H9 (cell line): ENCODE results near the gene PTBP3. TPM values are rescaled to one million over a fixed set of nuclear protein-coding genes. Genes with fewer than 3 reads are reported as not detected.

Experiments used
- DNase-seq: peaks from one replicate; pipeline ENCODE4 v3.0.0-alpha.2; 2017
- H2AFZ ChIP-seq: one replicate; pipeline ENCODE4 v1.6.1; 2013; ENCODE audit warnings: mild to moderate bottlenecking, low read length, control low read depth, moderate library complexity
- H2AK5ac ChIP-seq: 2 replicates; pipeline ENCODE4 v1.6.1; 2013; ENCODE audit warnings: low read length, control low read depth, mixed read lengths; ENCODE audit not compliant: insufficient read length
- H2BK120ac ChIP-seq: one replicate; pipeline ENCODE4 v1.6.1; 2013; ENCODE audit warnings: low read depth, mild to moderate bottlenecking, low read length, control low read depth, inconsistent platforms; ENCODE audit not compliant: poor library complexity, severe bottlenecking
- H2BK12ac ChIP-seq: 2 replicates; pipeline ENCODE4 v1.6.1; 2013; ENCODE audit warnings: low read length, control low read depth, mixed read lengths, low read depth; ENCODE audit not compliant: insufficient read length
- H2BK15ac ChIP-seq: 2 replicates; pipeline ENCODE4 v1.6.1; 2013; ENCODE audit warnings: low read depth, low read length, control low read depth
- H2BK20ac ChIP-seq: one replicate; pipeline ENCODE4 v1.6.1; 2013; ENCODE audit warnings: low read depth, mild to moderate bottlenecking, low read length, control low read depth, inconsistent platforms; ENCODE audit not compliant: poor library complexity, severe bottlenecking
- H2BK5ac ChIP-seq: 2 replicates; pipeline ENCODE4 v1.6.1; 2013; ENCODE audit warnings: low read length, control low read depth, mixed read lengths; ENCODE audit not compliant: insufficient read length
- H3K14ac ChIP-seq: 2 replicates; pipeline ENCODE4 v1.6.1; 2013; ENCODE audit warnings: low read length, control low read depth; ENCODE audit not compliant: insufficient read depth
- H3K18ac ChIP-seq: 2 replicates; pipeline ENCODE4 v1.6.1; 2013; ENCODE audit warnings: low read depth, mild to moderate bottlenecking, mixed read lengths, low read length, control low read depth; ENCODE audit not compliant: insufficient read length
- H3K23ac ChIP-seq: 2 replicates; pipeline ENCODE4 v1.6.1; 2013; ENCODE audit warnings: low read length, control low read depth, mixed read lengths, low read depth; ENCODE audit not compliant: insufficient read length
- H3K23me2 ChIP-seq: 2 replicates; pipeline ENCODE4 v1.6.1; 2013; ENCODE audit warnings: low read depth, mild to moderate bottlenecking, mixed read lengths, low read length, control low read depth; ENCODE audit not compliant: insufficient read length, poor library complexity, severe bottlenecking
- H3K27ac ChIP-seq: 2 replicates; pipeline ENCODE4 v1.5.1; 2013; ENCODE audit warnings: low read length, control low read depth, mixed read lengths, low read depth; ENCODE audit not compliant: insufficient read length
- H3K27me3 ChIP-seq: 2 replicates; pipeline ENCODE4 v1.6.1; 2013; ENCODE audit warnings: low read length, control low read depth, inconsistent platforms; ENCODE audit not compliant: insufficient read depth
- H3K4ac ChIP-seq: 2 replicates; pipeline ENCODE4 v1.6.1; 2013; ENCODE audit warnings: low read depth, mild to moderate bottlenecking, control low read depth, inconsistent platforms, low read length, moderate library complexity
- H3K4me1 ChIP-seq: 2 replicates; pipeline ENCODE4 v1.6.1; 2013; ENCODE audit warnings: low read length, control low read depth, inconsistent platforms; ENCODE audit not compliant: insufficient read depth
- H3K4me2 ChIP-seq: 2 replicates; pipeline ENCODE4 v1.6.1; 2013; ENCODE audit warnings: low read length, control low read depth, mixed read lengths; ENCODE audit not compliant: insufficient read length, insufficient read depth
- H3K56ac ChIP-seq: 2 replicates; pipeline ENCODE4 v1.6.1; 2013; ENCODE audit warnings: low read depth, mild to moderate bottlenecking, mixed read lengths, low read length, control low read depth; ENCODE audit not compliant: insufficient read length
- H3K79me1 ChIP-seq: 2 replicates; pipeline ENCODE4 v1.6.1; 2013; ENCODE audit warnings: low read depth, mild to moderate bottlenecking, moderate library complexity, low read length, control low read depth, inconsistent platforms; ENCODE audit not compliant: insufficient read depth, poor library complexity, severe bottlenecking
- H3K79me2 ChIP-seq: 2 replicates; pipeline ENCODE4 v1.6.1; 2013; ENCODE audit warnings: low read length, control low read depth, inconsistent platforms; ENCODE audit not compliant: insufficient read depth
- H3K9ac ChIP-seq: 2 replicates; pipeline ENCODE4 v1.6.1; 2013; ENCODE audit warnings: low read length, control low read depth, mixed read lengths; ENCODE audit not compliant: insufficient read length; ENCODE audit errors: extremely low read depth
- H3K9me3 ChIP-seq: one replicate; pipeline ENCODE4 v1.6.1; 2013; ENCODE audit warnings: low read depth, low read length, inconsistent platforms; ENCODE audit not compliant: control insufficient read depth
- H3T11ph ChIP-seq: one replicate; pipeline ENCODE4 v1.6.1; 2013; ENCODE audit warnings: mild to moderate bottlenecking, low read length, control low read depth, inconsistent platforms
- H4K20me1 ChIP-seq: one replicate; pipeline ENCODE4 v1.6.1; 2013; ENCODE audit not compliant: control insufficient read depth, insufficient read length, insufficient read depth
- H4K5ac ChIP-seq: 2 replicates; pipeline ENCODE4 v1.6.1; 2013; ENCODE audit warnings: low read depth, mild to moderate bottlenecking, mixed read lengths, low read length, control low read depth; ENCODE audit not compliant: insufficient read length
- H4K8ac ChIP-seq: replicated peaks from 2 replicates; pipeline ENCODE4 v1.6.1; 2013; ENCODE audit warnings: low read length, control low read depth, mixed read lengths, low read depth; ENCODE audit not compliant: insufficient read length
- H4K91ac ChIP-seq: 2 replicates; pipeline ENCODE4 v1.6.1; 2013; ENCODE audit warnings: low read depth, mild to moderate bottlenecking, moderate library complexity, mixed read lengths, low read length, control low read depth; ENCODE audit not compliant: insufficient read length
- H3K27ac Mint-ChIP-seq, 3 experiments: 2 replicates in 2 of 3; 3 replicates in 1 of 3; pipeline ENCODE4 v1.8.0; 2020 to 2021; ENCODE audit warnings: mixed read lengths in 3 of 3, mild to moderate bottlenecking in 1 of 3, moderate library complexity in 1 of 3
- H3K27me3 Mint-ChIP-seq: 2 replicates; pipeline ENCODE4 v1.8.0; 2021; ENCODE audit warnings: low read depth, mild to moderate bottlenecking, moderate library complexity, mixed read lengths
- H3K36me3 Mint-ChIP-seq, 3 experiments: 2 replicates in 2 of 3; 3 replicates in 1 of 3; pipeline ENCODE4 v1.8.0; 2020 to 2021; ENCODE audit warnings: low read depth in 3 of 3, mixed read lengths in 3 of 3; ENCODE audit not compliant: insufficient read depth in 1 of 3
- H3K4me1 Mint-ChIP-seq, 2 experiments: 2 replicates each; pipeline ENCODE4 v1.8.0; 2020; ENCODE audit warnings: mixed read lengths in 2 of 2
- H3K4me3 Mint-ChIP-seq, 2 experiments: 2 replicates in 1 of 2; 3 replicates in 1 of 2; pipeline ENCODE4 v1.8.0; 2020 to 2021; ENCODE audit warnings: mild to moderate bottlenecking in 2 of 2, mixed read lengths in 2 of 2, moderate library complexity in 1 of 2
- H3K9me3 Mint-ChIP-seq, 2 experiments: 2 replicates in 1 of 2; 3 replicates in 1 of 2; pipeline ENCODE4 v1.8.0; 2020; ENCODE audit warnings: mild to moderate bottlenecking in 2 of 2, mixed read lengths in 2 of 2, moderate library complexity in 1 of 2
- WGBS: extraction: QIAGEN DNeasy Blood & Tissue Kit; methylation state at CpG from one replicate; pipeline ENCODE4 v1.1.7; 2013; ENCODE audit warnings: missing lambda C conversion rate, low lambda C conversion rate, mixed read lengths; ENCODE audit not compliant: insufficient read length; ENCODE audit errors: extremely low coverage; 5-methylcytosine and 5-hydroxymethylcytosine counted together
- total RNA-seq: library from RNA; stranded (reverse); gene quantifications from 2 replicates; pipeline ENCODE4 v1.2.1, GENCODE V29; 2021
- TF ChIP-seq, protein P1 (sequence below): fragments of 200-600 bp; sonication (generic); conservative IDR thresholded peaks from 3 replicates; pipeline ENCODE4 v1.8.0; 2021; ENCODE audit warnings: antibody characterized with exemption, mild to moderate bottlenecking

The PTBP3 gene
- total RNA-seq, 1 experiment from 2014 or later, result 89.5 TPM

DNA sequence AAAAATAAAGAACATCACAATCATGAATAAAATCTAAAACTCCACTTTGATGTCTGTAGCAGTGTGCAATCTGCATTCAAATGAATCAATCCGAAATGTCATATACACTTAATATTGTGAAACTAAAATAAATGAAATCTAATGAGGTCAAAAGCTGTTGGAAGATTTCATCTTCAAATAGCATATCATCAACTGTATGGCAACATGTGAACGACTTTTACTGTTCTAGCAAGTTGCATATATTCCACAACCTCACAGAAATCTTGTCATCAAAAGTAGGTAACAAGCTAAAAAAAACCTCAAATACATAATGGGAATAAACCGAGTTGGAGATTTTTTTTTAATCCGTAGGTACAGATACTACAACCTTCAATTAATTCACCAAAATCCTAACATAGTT lies 1.2 kb downstream of the PTBP3 start:
- H3K27ac ChIP-seq, result no peak overlapping the region
- no peaks in the 10 kb centered on the region for H3K27me3 Mint-ChIP-seq
- DNase-seq, result no peak
- no peak overlapping the region for H2BK5ac ChIP-seq
- H3K14ac ChIP-seq, result no peak overlapping the region
- peaks cover 18% of the 10 kb centered on the region; the same call in 1 of the 2 replicates for H3K79me2 ChIP-seq
- H3K27me3 ChIP-seq, result no peaks in the 10 kb centered on the region
- no peak overlapping the region for H3K23ac ChIP-seq
- peaks cover 4% of the 10 kb centered on the region for H3K79me1 ChIP-seq
- H4K20me1 ChIP-seq, result no peaks in the 10 kb centered on the region
- peaks cover 3% of the 10 kb centered on the region for H3K23me2 ChIP-seq
- no peak overlapping the region for H2BK15ac ChIP-seq
- no peak overlapping the region for H2BK120ac ChIP-seq
- H3K4ac ChIP-seq, result no peak overlapping the region
- H3K9me3 ChIP-seq, result no peaks in the 10 kb centered on the region
- peaks cover 0 to 1% (median 0%) of the 10 kb centered on the region in 3 experiments; a peak in 1 of 7 replicates for H3K36me3 Mint-ChIP-seq
- H4K8ac ChIP-seq, result no peak overlapping the region
- no peak overlapping the region for H3K18ac ChIP-seq
- no peak overlapping the region for H3K56ac ChIP-seq
- no peak overlapping the region for H2AFZ ChIP-seq
- no peak overlapping the region for H2BK20ac ChIP-seq
- H3K9me3 Mint-ChIP-seq, result no peaks in the 10 kb centered on the region; a peak in 1 of 5 replicates
- H2BK12ac ChIP-seq, result no peak overlapping the region
- H3K27ac Mint-ChIP-seq, result peak overlapping the region; percentile 84 to 95 (median 93); a peak in 6 of 7 replicates
- H4K5ac ChIP-seq, result no peak overlapping the region
- TF ChIP-seq, protein P1, sequence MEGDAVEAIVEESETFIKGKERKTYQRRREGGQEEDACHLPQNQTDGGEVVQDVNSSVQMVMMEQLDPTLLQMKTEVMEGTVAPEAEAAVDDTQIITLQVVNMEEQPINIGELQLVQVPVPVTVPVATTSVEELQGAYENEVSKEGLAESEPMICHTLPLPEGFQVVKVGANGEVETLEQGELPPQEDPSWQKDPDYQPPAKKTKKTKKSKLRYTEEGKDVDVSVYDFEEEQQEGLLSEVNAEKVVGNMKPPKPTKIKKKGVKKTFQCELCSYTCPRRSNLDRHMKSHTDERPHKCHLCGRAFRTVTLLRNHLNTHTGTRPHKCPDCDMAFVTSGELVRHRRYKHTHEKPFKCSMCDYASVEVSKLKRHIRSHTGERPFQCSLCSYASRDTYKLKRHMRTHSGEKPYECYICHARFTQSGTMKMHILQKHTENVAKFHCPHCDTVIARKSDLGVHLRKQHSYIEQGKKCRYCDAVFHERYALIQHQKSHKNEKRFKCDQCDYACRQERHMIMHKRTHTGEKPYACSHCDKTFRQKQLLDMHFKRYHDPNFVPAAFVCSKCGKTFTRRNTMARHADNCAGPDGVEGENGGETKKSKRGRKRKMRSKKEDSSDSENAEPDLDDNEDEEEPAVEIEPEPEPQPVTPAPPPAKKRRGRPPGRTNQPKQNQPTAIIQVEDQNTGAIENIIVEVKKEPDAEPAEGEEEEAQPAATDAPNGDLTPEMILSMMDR, result no peak
- H3K4me1 ChIP-seq, result 0 out of 2 replicates have a peak, but pooled peaks cover 2% of the 10 kb centered on the region
- peaks cover 21 to 28% of the 10 kb centered on the region in 2 experiments for H3K4me1 Mint-ChIP-seq
- H3T11ph ChIP-seq, result no peak overlapping the region
- H2AK5ac ChIP-seq, result no peak overlapping the region
- no peak overlapping the region for H4K91ac ChIP-seq
- no CpG with 5 or more reads among the region's 4 CpGs for WGBS
- H3K4me3 Mint-ChIP-seq, result peak overlapping the region; percentile 90 to 92
- peak overlapping the region; percentile 69 for H3K4me2 ChIP-seq
- H3K9ac ChIP-seq, result peak overlapping the region; percentile 83
